ENCODE results near the gene LBHD2.

Gene LBHD2

GRCh38 chr14:103132381-103133209 lies 48.6 kb downstream of the LBHD2 start:
- peak in 1 of 3 experiments; percentile 54 for DNase-seq

GRCh38 chr14:103133210-103134140 lies 49.5 kb downstream of the LBHD2 start:
- peak in 2 of 3 experiments; percentile 22 to 24 for DNase-seq

GRCh38 chr14:103134405-103134804 lies 50.4 kb downstream of the LBHD2 start:
- no peak for DNase-seq

GRCh38 chr14:103134919-103135318 lies 50.9 kb downstream of the LBHD2 start:
- no peak for DNase-seq

- no peak for DNase-seq
These were observed 51.6 kb downstream of the LBHD2 start for GRCh38 chr14:103135333-103136260.

- DNase-seq, result no peak
These were observed 52.6 kb downstream of the LBHD2 start for GRCh38 chr14:103136388-103137271.

GRCh38 chr14:103137689-103138300 lies 53.8 kb downstream of the LBHD2 start:
- DNase-seq, result no peak

GRCh38 chr14:103138301-103139131 lies 54.5 kb downstream of the LBHD2 start:
- DNase-seq, result peak in 2 of 3 experiments; percentile 46 to 61

- DNase-seq, result no peak
These were observed 55.4 kb downstream of the LBHD2 start for GRCh38 chr14:103139132-103140025.

All from NCI-H1417 (cell line).